H9 (cell line): ENCODE results near the gene CROCC. TPM values are rescaled to one million over a fixed set of nuclear protein-coding genes. Genes with fewer than 3 reads are reported as not detected.

Experiments used
- DNase-seq: peaks from one replicate; pipeline ENCODE4 v3.0.0-alpha.2; 2017
- H2AFZ ChIP-seq: one replicate; pipeline ENCODE4 v1.6.1; 2013; ENCODE audit warnings: mild to moderate bottlenecking, low read length, control low read depth, moderate library complexity
- H2AK5ac ChIP-seq: 2 replicates; pipeline ENCODE4 v1.6.1; 2013; ENCODE audit warnings: low read length, control low read depth, mixed read lengths; ENCODE audit not compliant: insufficient read length
- H2BK120ac ChIP-seq: one replicate; pipeline ENCODE4 v1.6.1; 2013; ENCODE audit warnings: low read depth, mild to moderate bottlenecking, low read length, control low read depth, inconsistent platforms; ENCODE audit not compliant: poor library complexity, severe bottlenecking
- H2BK12ac ChIP-seq: 2 replicates; pipeline ENCODE4 v1.6.1; 2013; ENCODE audit warnings: low read length, control low read depth, mixed read lengths, low read depth; ENCODE audit not compliant: insufficient read length
- H2BK15ac ChIP-seq: 2 replicates; pipeline ENCODE4 v1.6.1; 2013; ENCODE audit warnings: low read depth, low read length, control low read depth
- H2BK20ac ChIP-seq: one replicate; pipeline ENCODE4 v1.6.1; 2013; ENCODE audit warnings: low read depth, mild to moderate bottlenecking, low read length, control low read depth, inconsistent platforms; ENCODE audit not compliant: poor library complexity, severe bottlenecking
- H2BK5ac ChIP-seq: 2 replicates; pipeline ENCODE4 v1.6.1; 2013; ENCODE audit warnings: low read length, control low read depth, mixed read lengths; ENCODE audit not compliant: insufficient read length
- H3K14ac ChIP-seq: 2 replicates; pipeline ENCODE4 v1.6.1; 2013; ENCODE audit warnings: low read length, control low read depth; ENCODE audit not compliant: insufficient read depth
- H3K18ac ChIP-seq: 2 replicates; pipeline ENCODE4 v1.6.1; 2013; ENCODE audit warnings: low read depth, mild to moderate bottlenecking, mixed read lengths, low read length, control low read depth; ENCODE audit not compliant: insufficient read length
- H3K23ac ChIP-seq: 2 replicates; pipeline ENCODE4 v1.6.1; 2013; ENCODE audit warnings: low read length, control low read depth, mixed read lengths, low read depth; ENCODE audit not compliant: insufficient read length
- H3K23me2 ChIP-seq: 2 replicates; pipeline ENCODE4 v1.6.1; 2013; ENCODE audit warnings: low read depth, mild to moderate bottlenecking, mixed read lengths, low read length, control low read depth; ENCODE audit not compliant: insufficient read length, poor library complexity, severe bottlenecking
- H3K27ac ChIP-seq: 2 replicates; pipeline ENCODE4 v1.5.1; 2013; ENCODE audit warnings: low read length, control low read depth, mixed read lengths, low read depth; ENCODE audit not compliant: insufficient read length
- H3K27me3 ChIP-seq: 2 replicates; pipeline ENCODE4 v1.6.1; 2013; ENCODE audit warnings: low read length, control low read depth, inconsistent platforms; ENCODE audit not compliant: insufficient read depth
- H3K4ac ChIP-seq: 2 replicates; pipeline ENCODE4 v1.6.1; 2013; ENCODE audit warnings: low read depth, mild to moderate bottlenecking, control low read depth, inconsistent platforms, low read length, moderate library complexity
- H3K4me1 ChIP-seq: 2 replicates; pipeline ENCODE4 v1.6.1; 2013; ENCODE audit warnings: low read length, control low read depth, inconsistent platforms; ENCODE audit not compliant: insufficient read depth
- H3K4me2 ChIP-seq: 2 replicates; pipeline ENCODE4 v1.6.1; 2013; ENCODE audit warnings: low read length, control low read depth, mixed read lengths; ENCODE audit not compliant: insufficient read length, insufficient read depth
- H3K56ac ChIP-seq: 2 replicates; pipeline ENCODE4 v1.6.1; 2013; ENCODE audit warnings: low read depth, mild to moderate bottlenecking, mixed read lengths, low read length, control low read depth; ENCODE audit not compliant: insufficient read length
- H3K79me1 ChIP-seq: 2 replicates; pipeline ENCODE4 v1.6.1; 2013; ENCODE audit warnings: low read depth, mild to moderate bottlenecking, moderate library complexity, low read length, control low read depth, inconsistent platforms; ENCODE audit not compliant: insufficient read depth, poor library complexity, severe bottlenecking
- H3K79me2 ChIP-seq: 2 replicates; pipeline ENCODE4 v1.6.1; 2013; ENCODE audit warnings: low read length, control low read depth, inconsistent platforms; ENCODE audit not compliant: insufficient read depth
- H3K9ac ChIP-seq: 2 replicates; pipeline ENCODE4 v1.6.1; 2013; ENCODE audit warnings: low read length, control low read depth, mixed read lengths; ENCODE audit not compliant: insufficient read length; ENCODE audit errors: extremely low read depth
- H3K9me3 ChIP-seq: one replicate; pipeline ENCODE4 v1.6.1; 2013; ENCODE audit warnings: low read depth, low read length, inconsistent platforms; ENCODE audit not compliant: control insufficient read depth
- H3T11ph ChIP-seq: one replicate; pipeline ENCODE4 v1.6.1; 2013; ENCODE audit warnings: mild to moderate bottlenecking, low read length, control low read depth, inconsistent platforms
- H4K20me1 ChIP-seq: one replicate; pipeline ENCODE4 v1.6.1; 2013; ENCODE audit not compliant: control insufficient read depth, insufficient read length, insufficient read depth
- H4K5ac ChIP-seq: 2 replicates; pipeline ENCODE4 v1.6.1; 2013; ENCODE audit warnings: low read depth, mild to moderate bottlenecking, mixed read lengths, low read length, control low read depth; ENCODE audit not compliant: insufficient read length
- H4K8ac ChIP-seq: replicated peaks from 2 replicates; pipeline ENCODE4 v1.6.1; 2013; ENCODE audit warnings: low read length, control low read depth, mixed read lengths, low read depth; ENCODE audit not compliant: insufficient read length
- H4K91ac ChIP-seq: 2 replicates; pipeline ENCODE4 v1.6.1; 2013; ENCODE audit warnings: low read depth, mild to moderate bottlenecking, moderate library complexity, mixed read lengths, low read length, control low read depth; ENCODE audit not compliant: insufficient read length
- H3K27ac Mint-ChIP-seq, 3 experiments: 2 replicates in 2 of 3; 3 replicates in 1 of 3; pipeline ENCODE4 v1.8.0; 2020 to 2021; ENCODE audit warnings: mixed read lengths in 3 of 3, mild to moderate bottlenecking in 1 of 3, moderate library complexity in 1 of 3
- H3K27me3 Mint-ChIP-seq: 2 replicates; pipeline ENCODE4 v1.8.0; 2021; ENCODE audit warnings: low read depth, mild to moderate bottlenecking, moderate library complexity, mixed read lengths
- H3K36me3 Mint-ChIP-seq, 3 experiments: 2 replicates in 2 of 3; 3 replicates in 1 of 3; pipeline ENCODE4 v1.8.0; 2020 to 2021; ENCODE audit warnings: low read depth in 3 of 3, mixed read lengths in 3 of 3; ENCODE audit not compliant: insufficient read depth in 1 of 3
- H3K4me1 Mint-ChIP-seq, 2 experiments: 2 replicates each; pipeline ENCODE4 v1.8.0; 2020; ENCODE audit warnings: mixed read lengths in 2 of 2
- H3K4me3 Mint-ChIP-seq, 2 experiments: 2 replicates in 1 of 2; 3 replicates in 1 of 2; pipeline ENCODE4 v1.8.0; 2020 to 2021; ENCODE audit warnings: mild to moderate bottlenecking in 2 of 2, mixed read lengths in 2 of 2, moderate library complexity in 1 of 2
- H3K9me3 Mint-ChIP-seq, 2 experiments: 2 replicates in 1 of 2; 3 replicates in 1 of 2; pipeline ENCODE4 v1.8.0; 2020; ENCODE audit warnings: mild to moderate bottlenecking in 2 of 2, mixed read lengths in 2 of 2, moderate library complexity in 1 of 2
- CTCF ChIP-seq: fragments of 200-600 bp; sonication (generic); conservative IDR thresholded peaks from 3 replicates; pipeline ENCODE4 v1.8.0; 2021; ENCODE audit warnings: antibody characterized with exemption, mild to moderate bottlenecking
- WGBS: extraction: QIAGEN DNeasy Blood & Tissue Kit; methylation state at CpG from one replicate; pipeline ENCODE4 v1.1.7; 2013; ENCODE audit warnings: missing lambda C conversion rate, low lambda C conversion rate, mixed read lengths; ENCODE audit not compliant: insufficient read length; ENCODE audit errors: extremely low coverage; 5-methylcytosine and 5-hydroxymethylcytosine counted together
- total RNA-seq: library from RNA; stranded (reverse); gene quantifications from 2 replicates; pipeline ENCODE4 v1.2.1, GENCODE V29; 2021

The CROCC gene
- total RNA-seq, 1 experiment from 2014 or later: 40.7 TPM

GRCh38 chr1:16924216-16924918 lies 2.6 kb downstream of the CROCC start:
- Histone ChIP-seq H3K18ac (no peak overlapping the region), H3K79me1 (no peaks in the 10 kb centered on the region), H2BK15ac (no peak overlapping the region), H3K23ac (no peak overlapping the region), H2AFZ (no peak overlapping the region), H3T11ph (no peak overlapping the region), H3K4me1 (no peaks in the 10 kb centered on the region), H3K14ac (no peak overlapping the region), H3K79me2 (peaks cover 6% of the 10 kb centered on the region; the same call in 1 of the 2 replicates), H4K91ac (no peak overlapping the region), H2BK20ac (no peak overlapping the region), H4K8ac (no peak overlapping the region), H2BK5ac (no peak overlapping the region), H3K56ac (no peak overlapping the region), H4K20me1 (no peaks in the 10 kb centered on the region), H2AK5ac (no peak overlapping the region), H3K9me3 (no peaks in the 10 kb centered on the region), H2BK12ac (no peak overlapping the region), H3K27ac (no peak overlapping the region), H3K23me2 (peaks cover 5% of the 10 kb centered on the region), H2BK120ac (no peak overlapping the region), H3K27me3 (no peaks in the 10 kb centered on the region), H3K4me2 (no peak overlapping the region), H4K5ac (no peak overlapping the region), H3K9ac (no peak overlapping the region), H3K4ac (no peak overlapping the region)
- Mint-ChIP-seq H3K9me3 (no peaks in the 10 kb centered on the region), H3K4me3 (no peak overlapping the region; a peak in 1 of 5 replicates), H3K4me1 (peaks cover 31 to 55% of the 10 kb centered on the region in 2 experiments), H3K36me3 (peaks cover 0 to 7% (median 2%) of the 10 kb centered on the region in 3 experiments; a peak in 4 of 7 replicates), H3K27ac (peak overlapping the region in 1 of 3 experiments; percentile 48; a peak in 3 of 7 replicates), H3K27me3 (no peaks in the 10 kb centered on the region)
- no CpG with 5 or more reads among the region's 23 CpGs for whole genome bisulfite sequencing
- peak; percentile 23 for DNase-seq
- TF ChIP-seq CTCF: no peak
